MM.1S (cell line): Measurements from ENCODE around the gene POLR3B.

Experiments used
- EZH2 ChIP-seq: fragments of 300-600 bp; sonication (generic); optimal IDR thresholded peaks from 2 replicates; pipeline ENCODE3; 2017; ENCODE audit warnings: low read depth, mild to moderate bottlenecking, antibody characterized with exemption, low read length, mixed read lengths
- TF ChIP-seq, protein P1 (sequence below): fragments of 300-600 bp; sonication (generic); IDR thresholded peaks from 2 replicates; pipeline ENCODE4 v1.5.1; 2016; ENCODE audit warnings: antibody characterized with exemption, low read length, mixed read lengths

DNA sequence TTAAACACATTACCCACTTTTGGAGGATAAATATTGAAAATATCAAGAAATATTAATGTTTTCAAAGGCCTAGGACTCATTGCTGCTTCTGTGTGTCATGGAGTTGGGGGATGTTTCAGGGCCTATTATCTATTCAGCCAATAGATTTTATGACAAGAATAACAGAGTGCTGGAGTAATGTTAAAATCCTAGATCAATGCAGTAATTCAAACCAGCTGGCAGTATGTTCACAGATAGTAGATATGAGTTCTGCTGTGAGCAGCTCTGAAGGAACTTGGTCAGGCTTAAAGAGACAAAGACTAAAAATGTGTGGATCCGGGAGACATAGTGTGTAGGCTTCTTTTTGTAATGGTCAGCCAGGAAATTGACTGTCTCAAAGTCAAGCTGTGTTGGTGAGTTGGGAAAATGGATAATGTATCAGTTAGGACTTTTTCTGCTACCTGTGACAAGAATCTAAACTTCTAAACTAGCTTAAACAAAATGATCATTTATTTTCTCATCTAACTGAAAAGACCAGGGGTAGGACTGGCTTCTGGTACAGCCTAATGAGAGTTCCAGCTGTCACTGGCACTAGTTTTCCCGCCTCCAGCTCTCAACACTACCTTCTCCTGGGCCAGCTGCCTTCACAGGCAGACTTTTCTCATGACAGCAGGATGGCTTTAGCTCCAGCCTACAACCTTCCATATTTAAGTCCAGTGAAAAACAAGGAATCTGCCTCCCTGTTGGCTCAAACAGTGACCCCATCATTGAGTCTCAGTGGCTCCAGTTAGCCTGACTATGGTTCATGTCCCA is 16.3 kb upstream of the POLR3B start:
- TF ChIP-seq, protein P1, sequence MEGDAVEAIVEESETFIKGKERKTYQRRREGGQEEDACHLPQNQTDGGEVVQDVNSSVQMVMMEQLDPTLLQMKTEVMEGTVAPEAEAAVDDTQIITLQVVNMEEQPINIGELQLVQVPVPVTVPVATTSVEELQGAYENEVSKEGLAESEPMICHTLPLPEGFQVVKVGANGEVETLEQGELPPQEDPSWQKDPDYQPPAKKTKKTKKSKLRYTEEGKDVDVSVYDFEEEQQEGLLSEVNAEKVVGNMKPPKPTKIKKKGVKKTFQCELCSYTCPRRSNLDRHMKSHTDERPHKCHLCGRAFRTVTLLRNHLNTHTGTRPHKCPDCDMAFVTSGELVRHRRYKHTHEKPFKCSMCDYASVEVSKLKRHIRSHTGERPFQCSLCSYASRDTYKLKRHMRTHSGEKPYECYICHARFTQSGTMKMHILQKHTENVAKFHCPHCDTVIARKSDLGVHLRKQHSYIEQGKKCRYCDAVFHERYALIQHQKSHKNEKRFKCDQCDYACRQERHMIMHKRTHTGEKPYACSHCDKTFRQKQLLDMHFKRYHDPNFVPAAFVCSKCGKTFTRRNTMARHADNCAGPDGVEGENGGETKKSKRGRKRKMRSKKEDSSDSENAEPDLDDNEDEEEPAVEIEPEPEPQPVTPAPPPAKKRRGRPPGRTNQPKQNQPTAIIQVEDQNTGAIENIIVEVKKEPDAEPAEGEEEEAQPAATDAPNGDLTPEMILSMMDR, result no peak
- no peak for TF ChIP-seq EZH2
